Parathyroid adenoma (tissue), 2 donors: ENCODE data around the gene ADCY3.

Experiments
- H2AFZ ChIP-seq: fragments of 300-600 bp; sonication (generic); one replicate; pipeline ENCODE4 v1.7.0; 2017; ENCODE audit warnings: antibody characterized with exemption, mild to moderate bottlenecking
- H3K27ac ChIP-seq: fragments of 300-600 bp; sonication (generic); one replicate; pipeline ENCODE4 v1.7.0; 2017
- H3K27me3 ChIP-seq: fragments of 300-600 bp; sonication (generic); one replicate; pipeline ENCODE4 v1.7.0; 2017; ENCODE audit warnings: low read length; ENCODE audit not compliant: control insufficient read depth, insufficient read depth
- H3K36me3 ChIP-seq: fragments of 300-600 bp; sonication (generic); one replicate; pipeline ENCODE4 v1.7.0; 2017; ENCODE audit warnings: low read length; ENCODE audit not compliant: control insufficient read depth, insufficient read depth
- H3K4me1 ChIP-seq: fragments of 300-600 bp; sonication (generic); one replicate; pipeline ENCODE4 v1.7.0; 2017; ENCODE audit warnings: control low read depth
- H3K4me2 ChIP-seq: fragments of 300-600 bp; sonication (generic); one replicate; pipeline ENCODE4 v1.7.0; 2017; ENCODE audit warnings: low read length
- H3K4me3 ChIP-seq: fragments of 300-600 bp; sonication (generic); one replicate; pipeline ENCODE4 v1.7.0; 2017; ENCODE audit warnings: low read depth, low read length
- H3K79me2 ChIP-seq: fragments of 300-600 bp; sonication (generic); one replicate; pipeline ENCODE4 v1.7.0; 2017; ENCODE audit warnings: control low read depth
- H3K9ac ChIP-seq: fragments of 300-600 bp; sonication (generic); one replicate; pipeline ENCODE4 v1.7.0; 2017; ENCODE audit warnings: mild to moderate bottlenecking
- H3K9me3 ChIP-seq: fragments of 300-600 bp; sonication (generic); one replicate; pipeline ENCODE4 v1.7.0; 2017; ENCODE audit warnings: low read length; ENCODE audit not compliant: control insufficient read depth
- CTCF ChIP-seq: fragments of 300-600 bp; sonication (generic); IDR thresholded peaks from one replicate; pipeline ENCODE4 v1.7.0; 2017; ENCODE audit warnings: antibody characterized with exemption, mild to moderate bottlenecking
- donor health status: primary hyperparathyroidism.

The ADCY3 gene

GRCh38 chr2:24924732-24925131 is 4.7 kb upstream of the ADCY3 start:
- no peak for TF ChIP-seq CTCF
- Histone ChIP-seq H3K4me2 (no peak overlapping the region), H3K36me3 (no peaks in the 10 kb centered on the region), H3K9me3 (no peaks in the 10 kb centered on the region), H3K27me3 (no peaks in the 10 kb centered on the region), H2AFZ (no peak overlapping the region), H3K4me3 (no peak overlapping the region), H3K9ac (no peak overlapping the region), H3K27ac (no peak overlapping the region), H3K4me1 (no peaks in the 10 kb centered on the region), H3K79me2 (no peaks in the 10 kb centered on the region)

- Histone ChIP-seq H3K4me2 (no peak overlapping the region), H3K79me2 (no peaks in the 10 kb centered on the region), H3K9me3 (no peaks in the 10 kb centered on the region), H3K36me3 (no peaks in the 10 kb centered on the region), H3K27me3 (no peaks in the 10 kb centered on the region), H3K4me1 (no peaks in the 10 kb centered on the region), H3K9ac (no peak overlapping the region), H3K27ac (no peak overlapping the region), H2AFZ (no peak overlapping the region), H3K4me3 (no peak overlapping the region)
- TF ChIP-seq CTCF, result no peak
Observed at GRCh38 chr2:24924266-24924665, 4.2 kb upstream of the ADCY3 start.

- Histone ChIP-seq H3K9me3 (no peaks in the 10 kb centered on the region), H3K36me3 (no peaks in the 10 kb centered on the region), H3K9ac (no peak overlapping the region), H3K4me1 (no peaks in the 10 kb centered on the region), H3K4me3 (no peak overlapping the region), H3K79me2 (no peaks in the 10 kb centered on the region), H2AFZ (no peak overlapping the region), H3K27me3 (no peaks in the 10 kb centered on the region), H3K4me2 (no peak overlapping the region), H3K27ac (no peak overlapping the region)
- TF ChIP-seq CTCF, result no peak
Observed at GRCh38 chr2:24923106-24923505, 3.1 kb upstream of the ADCY3 start.

GRCh38 chr2:24922556-24922955 is 2.5 kb upstream of the ADCY3 start:
- Histone ChIP-seq H3K27ac (no peak overlapping the region), H3K4me3 (no peak overlapping the region), H3K36me3 (no peaks in the 10 kb centered on the region), H3K9me3 (no peaks in the 10 kb centered on the region), H3K27me3 (no peaks in the 10 kb centered on the region), H3K79me2 (no peaks in the 10 kb centered on the region), H2AFZ (no peak overlapping the region), H3K9ac (no peak overlapping the region), H3K4me2 (no peak overlapping the region), H3K4me1 (no peaks in the 10 kb centered on the region)
- no peak for TF ChIP-seq CTCF

GRCh38 chr2:24920809-24921441 is 888 bp upstream of the ADCY3 start:
- peak overlapping the region; percentile 42 for H3K4me3 ChIP-seq
- H2AFZ ChIP-seq, result peak overlapping the region; percentile 75
- H3K9me3 ChIP-seq, result no peaks in the 10 kb centered on the region
- H3K79me2 ChIP-seq, result no peaks in the 10 kb centered on the region
- no peaks in the 10 kb centered on the region for H3K4me1 ChIP-seq
- H3K36me3 ChIP-seq, result no peaks in the 10 kb centered on the region
- no peak overlapping the region for H3K9ac ChIP-seq
- H3K27me3 ChIP-seq, result no peaks in the 10 kb centered on the region
- TF ChIP-seq CTCF, result no peak
- peak overlapping the region; percentile 68 for H3K4me2 ChIP-seq
- H3K27ac ChIP-seq, result no peak overlapping the region
